GM21390 (cell line): ENCODE results near the gene SLC41A3.

Experiments
- ATAC-seq: cut with Tn5 transposase; IDR thresholded peaks from one replicate; pipeline ENCODE4 v1.9.1; 2021; ENCODE audit not compliant: unreplicated experiment

SLC41A3 gene

GRCh38 chr3:126121074-126121473 is 37.1 kb upstream of the SLC41A3 start:
- no peak for ATAC-seq

- ATAC-seq: no peak
Observed at GRCh38 chr3:126119976-126120375, 36.1 kb upstream of the SLC41A3 start.

GRCh38 chr3:126119008-126119675 is 35.2 kb upstream of the SLC41A3 start:
- ATAC-seq: no peak

- ATAC-seq: no peak
Observed at GRCh38 chr3:126118591-126118990, 34.7 kb upstream of the SLC41A3 start.

GRCh38 chr3:126117786-126118185 is 33.9 kb upstream of the SLC41A3 start:
- no peak for ATAC-seq

GRCh38 chr3:126117212-126117611 is 33.3 kb upstream of the SLC41A3 start:
- no peak for ATAC-seq

GRCh38 chr3:126116526-126116925 is 32.6 kb upstream of the SLC41A3 start:
- no peak for ATAC-seq

GRCh38 chr3:126114443-126115386 is 30.8 kb upstream of the SLC41A3 start:
- ATAC-seq: no peak

GRCh38 chr3:126113733-126114442 is 30.0 kb upstream of the SLC41A3 start:
- no peak for ATAC-seq

- no peak for ATAC-seq
Observed at GRCh38 chr3:126113238-126113555, 29.3 kb upstream of the SLC41A3 start.

- ATAC-seq: no peak
Observed at GRCh38 chr3:126112531-126113237, 28.8 kb upstream of the SLC41A3 start.

GRCh38 chr3:126111566-126112475 is 27.9 kb upstream of the SLC41A3 start:
- no peak for ATAC-seq

GRCh38 chr3:126111126-126111551 is 27.2 kb upstream of the SLC41A3 start:
- no peak for ATAC-seq

GRCh38 chr3:126110431-126111125 is 26.7 kb upstream of the SLC41A3 start:
- ATAC-seq: no peak

- ATAC-seq: no peak
Observed at GRCh38 chr3:126109880-126110235, 25.9 kb upstream of the SLC41A3 start.

- no peak for ATAC-seq
Observed at GRCh38 chr3:126109146-126109879, 25.4 kb upstream of the SLC41A3 start.

GRCh38 chr3:126108676-126109050 is 24.7 kb upstream of the SLC41A3 start:
- no peak for ATAC-seq

GRCh38 chr3:126107957-126108675 is 24.2 kb upstream of the SLC41A3 start:
- no peak for ATAC-seq
